GM12878 (cell line): ENCODE results near the gene UBE2J2.

Experiments used
- EZH2 ChIP-seq: IDR thresholded peaks from 2 replicates; pipeline ENCODE4 v1.6.1; 2012; ENCODE audit warnings: low read depth, mild to moderate bottlenecking, control low read depth, inconsistent platforms, low read length, borderline replicate concordance; ENCODE audit not compliant: control insufficient read depth
- KDM1A ChIP-seq: fragments of 200-600 bp; sonication (generic); IDR thresholded peaks from 2 replicates; pipeline ENCODE4 v1.6.1; 2016; ENCODE audit warnings: borderline replicate concordance
- POLR2A ChIP-seq: IDR thresholded peaks from 2 replicates; pipeline ENCODE4 v1.6.1; 2011; ENCODE audit warnings: low read depth, mild to moderate bottlenecking, low read length
- TARDBP ChIP-seq: IDR thresholded peaks from 2 replicates; pipeline ENCODE4 v1.6.1; 2016; ENCODE audit warnings: borderline replicate concordance
- TF ChIP-seq, protein P1 (sequence below): fragments of 450-650 bp; IDR thresholded peaks from 2 replicates; pipeline ENCODE4 v1.6.1; 2014; ENCODE audit warnings: mild to moderate bottlenecking
- TF ChIP-seq, protein P2 (sequence below): fragments of 450-650 bp; conservative IDR thresholded peaks from 2 replicates; pipeline ENCODE4 v1.6.1; 2017; ENCODE audit warnings: mild to moderate bottlenecking, moderate library complexity
- TF ChIP-seq, protein P3 (sequence below), 3 experiments: IDR thresholded peaks in 2 of 3; conservative IDR thresholded peaks in 1 of 3; 2 replicates each; pipeline ENCODE4 v1.5.1; 2011; ENCODE audit warnings: low read depth in 3 of 3, low read length in 3 of 3, mild to moderate bottlenecking in 3 of 3, control low read depth in 2 of 3, moderate library complexity in 2 of 3, inconsistent platforms in 1 of 3, mixed read lengths in 1 of 3; ENCODE audit not compliant: control insufficient read depth in 2 of 3, insufficient read depth in 1 of 3; ENCODE audit errors: extremely low read depth in 1 of 3
- TF ChIP-seq, protein P4 (sequence below): fragments of 450-650 bp; IDR thresholded peaks from 2 replicates; pipeline ENCODE4 v1.6.1; 2017; ENCODE audit warnings: mild to moderate bottlenecking, moderate library complexity

GRCh38 chr1:1250786-1251284 is 22.8 kb downstream of the UBE2J2 start:
- TF ChIP-seq, protein P1, sequence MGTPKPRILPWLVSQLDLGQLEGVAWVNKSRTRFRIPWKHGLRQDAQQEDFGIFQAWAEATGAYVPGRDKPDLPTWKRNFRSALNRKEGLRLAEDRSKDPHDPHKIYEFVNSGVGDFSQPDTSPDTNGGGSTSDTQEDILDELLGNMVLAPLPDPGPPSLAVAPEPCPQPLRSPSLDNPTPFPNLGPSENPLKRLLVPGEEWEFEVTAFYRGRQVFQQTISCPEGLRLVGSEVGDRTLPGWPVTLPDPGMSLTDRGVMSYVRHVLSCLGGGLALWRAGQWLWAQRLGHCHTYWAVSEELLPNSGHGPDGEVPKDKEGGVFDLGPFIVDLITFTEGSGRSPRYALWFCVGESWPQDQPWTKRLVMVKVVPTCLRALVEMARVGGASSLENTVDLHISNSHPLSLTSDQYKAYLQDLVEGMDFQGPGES = no peak
- TF ChIP-seq, protein P2, sequence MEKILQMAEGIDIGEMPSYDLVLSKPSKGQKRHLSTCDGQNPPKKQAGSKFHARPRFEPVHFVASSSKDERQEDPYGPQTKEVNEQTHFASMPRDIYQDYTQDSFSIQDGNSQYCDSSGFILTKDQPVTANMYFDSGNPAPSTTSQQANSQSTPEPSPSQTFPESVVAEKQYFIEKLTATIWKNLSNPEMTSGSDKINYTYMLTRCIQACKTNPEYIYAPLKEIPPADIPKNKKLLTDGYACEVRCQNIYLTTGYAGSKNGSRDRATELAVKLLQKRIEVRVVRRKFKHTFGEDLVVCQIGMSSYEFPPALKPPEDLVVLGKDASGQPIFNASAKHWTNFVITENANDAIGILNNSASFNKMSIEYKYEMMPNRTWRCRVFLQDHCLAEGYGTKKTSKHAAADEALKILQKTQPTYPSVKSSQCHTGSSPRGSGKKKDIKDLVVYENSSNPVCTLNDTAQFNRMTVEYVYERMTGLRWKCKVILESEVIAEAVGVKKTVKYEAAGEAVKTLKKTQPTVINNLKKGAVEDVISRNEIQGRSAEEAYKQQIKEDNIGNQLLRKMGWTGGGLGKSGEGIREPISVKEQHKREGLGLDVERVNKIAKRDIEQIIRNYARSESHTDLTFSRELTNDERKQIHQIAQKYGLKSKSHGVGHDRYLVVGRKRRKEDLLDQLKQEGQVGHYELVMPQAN = no peak
- TF ChIP-seq TARDBP = no peak
- TF ChIP-seq, protein P3, sequence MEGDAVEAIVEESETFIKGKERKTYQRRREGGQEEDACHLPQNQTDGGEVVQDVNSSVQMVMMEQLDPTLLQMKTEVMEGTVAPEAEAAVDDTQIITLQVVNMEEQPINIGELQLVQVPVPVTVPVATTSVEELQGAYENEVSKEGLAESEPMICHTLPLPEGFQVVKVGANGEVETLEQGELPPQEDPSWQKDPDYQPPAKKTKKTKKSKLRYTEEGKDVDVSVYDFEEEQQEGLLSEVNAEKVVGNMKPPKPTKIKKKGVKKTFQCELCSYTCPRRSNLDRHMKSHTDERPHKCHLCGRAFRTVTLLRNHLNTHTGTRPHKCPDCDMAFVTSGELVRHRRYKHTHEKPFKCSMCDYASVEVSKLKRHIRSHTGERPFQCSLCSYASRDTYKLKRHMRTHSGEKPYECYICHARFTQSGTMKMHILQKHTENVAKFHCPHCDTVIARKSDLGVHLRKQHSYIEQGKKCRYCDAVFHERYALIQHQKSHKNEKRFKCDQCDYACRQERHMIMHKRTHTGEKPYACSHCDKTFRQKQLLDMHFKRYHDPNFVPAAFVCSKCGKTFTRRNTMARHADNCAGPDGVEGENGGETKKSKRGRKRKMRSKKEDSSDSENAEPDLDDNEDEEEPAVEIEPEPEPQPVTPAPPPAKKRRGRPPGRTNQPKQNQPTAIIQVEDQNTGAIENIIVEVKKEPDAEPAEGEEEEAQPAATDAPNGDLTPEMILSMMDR (IDR thresholded peaks at IDR 0.05 in 2 of 3, conservative IDR thresholded peaks at IDR 0.05 in 1 of 3; ENCODE audit: control insufficient read depth in 2 of 3, extremely low read depth in 1 of 3, insufficient read depth in 1 of 3, low read depth in 3 of 3, low read length in 3 of 3) = 0 out of 6 replicates have a peak, but pooled peaks of 1 of the 3 experiments have one; percentile 5
- TF ChIP-seq, protein P4, sequence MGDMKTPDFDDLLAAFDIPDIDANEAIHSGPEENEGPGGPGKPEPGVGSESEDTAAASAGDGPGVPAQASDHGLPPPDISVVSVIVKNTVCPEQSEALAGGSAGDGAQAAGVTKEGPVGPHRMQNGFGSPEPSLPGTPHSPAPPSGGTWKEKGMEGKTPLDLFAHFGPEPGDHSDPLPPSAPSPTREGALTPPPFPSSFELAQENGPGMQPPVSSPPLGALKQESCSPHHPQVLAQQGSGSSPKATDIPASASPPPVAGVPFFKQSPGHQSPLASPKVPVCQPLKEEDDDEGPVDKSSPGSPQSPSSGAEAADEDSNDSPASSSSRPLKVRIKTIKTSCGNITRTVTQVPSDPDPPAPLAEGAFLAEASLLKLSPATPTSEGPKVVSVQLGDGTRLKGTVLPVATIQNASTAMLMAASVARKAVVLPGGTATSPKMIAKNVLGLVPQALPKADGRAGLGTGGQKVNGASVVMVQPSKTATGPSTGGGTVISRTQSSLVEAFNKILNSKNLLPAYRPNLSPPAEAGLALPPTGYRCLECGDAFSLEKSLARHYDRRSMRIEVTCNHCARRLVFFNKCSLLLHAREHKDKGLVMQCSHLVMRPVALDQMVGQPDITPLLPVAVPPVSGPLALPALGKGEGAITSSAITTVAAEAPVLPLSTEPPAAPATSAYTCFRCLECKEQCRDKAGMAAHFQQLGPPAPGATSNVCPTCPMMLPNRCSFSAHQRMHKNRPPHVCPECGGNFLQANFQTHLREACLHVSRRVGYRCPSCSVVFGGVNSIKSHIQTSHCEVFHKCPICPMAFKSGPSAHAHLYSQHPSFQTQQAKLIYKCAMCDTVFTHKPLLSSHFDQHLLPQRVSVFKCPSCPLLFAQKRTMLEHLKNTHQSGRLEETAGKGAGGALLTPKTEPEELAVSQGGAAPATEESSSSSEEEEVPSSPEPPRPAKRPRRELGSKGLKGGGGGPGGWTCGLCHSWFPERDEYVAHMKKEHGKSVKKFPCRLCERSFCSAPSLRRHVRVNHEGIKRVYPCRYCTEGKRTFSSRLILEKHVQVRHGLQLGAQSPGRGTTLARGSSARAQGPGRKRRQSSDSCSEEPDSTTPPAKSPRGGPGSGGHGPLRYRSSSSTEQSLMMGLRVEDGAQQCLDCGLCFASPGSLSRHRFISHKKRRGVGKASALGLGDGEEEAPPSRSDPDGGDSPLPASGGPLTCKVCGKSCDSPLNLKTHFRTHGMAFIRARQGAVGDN = peak; percentile 97
- peak; percentile 80 for TF ChIP-seq POLR2A
- TF ChIP-seq KDM1A = no peak
- TF ChIP-seq EZH2 = no peak
